ENCODE data around the gene ABCA9.
"Not testable (repeated sequence)": the region's sequence is repeated elsewhere in the genome, so short reads cannot be mapped to it uniquely, and the experiment has no call there.

Gene ABCA9

DNA sequence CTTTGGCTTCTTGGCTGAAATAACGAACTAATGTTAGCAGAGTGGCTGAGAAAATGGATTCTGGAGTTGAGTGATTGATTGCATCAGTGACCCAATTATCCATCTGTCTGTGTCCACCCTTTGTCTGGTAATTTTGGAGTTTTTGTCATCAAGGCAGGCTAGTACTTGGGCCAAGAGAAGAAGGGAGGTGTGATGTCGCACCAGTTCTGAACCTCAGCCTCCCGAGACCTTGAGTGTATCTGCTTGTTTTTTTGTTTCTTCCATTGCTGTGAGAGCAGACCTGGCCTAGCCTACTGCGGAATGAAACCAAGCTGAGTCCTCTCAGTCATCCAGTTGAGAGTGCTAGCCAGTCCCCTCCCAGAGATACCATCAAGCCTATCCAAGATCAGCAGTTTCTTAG is 110.0 kb downstream of the ABCA9 start:
- Histone ChIP-seq H4K12ac (ENCODE audit: low read depth, low read length) (no peak overlapping the region), H4K91ac (ENCODE audit: low read depth, low read length) (no peak overlapping the region), H3K4ac (ENCODE audit: low read depth, low read length) (no peak overlapping the region), H2AFZ (ENCODE audit: insufficient read depth, low read length, poor library complexity) (no peak overlapping the region), H3K27me3 (ENCODE audit: insufficient read depth, low read length) (no peaks in the 10 kb centered on the region), H3K79me1 (ENCODE audit: low read length) (no peaks in the 10 kb centered on the region), H3K9ac (ENCODE audit: low read length) (no peak overlapping the region), H2BK120ac (ENCODE audit: insufficient read depth, low read length, poor library complexity) (no peak overlapping the region), H3K4me3 (ENCODE audit: low read depth, low read length) (no peak overlapping the region), H3K4me2 (ENCODE audit: low read length) (no peak overlapping the region), H3K18ac (ENCODE audit: low read length) (no peak overlapping the region), H2BK5ac (ENCODE audit: low read depth, low read length, poor library complexity) (no peak overlapping the region), H3K23ac (ENCODE audit: low read length) (no peak overlapping the region), H4K8ac (ENCODE audit: low read depth, low read length) (no peak overlapping the region), H3K79me2 (ENCODE audit: control insufficient read depth, insufficient read depth, low read length, poor library complexity) (no peaks in the 10 kb centered on the region), H3K27ac (ENCODE audit: low read depth, low read length) (no peak overlapping the region), H3K9me3 (ENCODE audit: insufficient read depth, low read depth, low read length) (no peaks in the 10 kb centered on the region), H3K14ac (ENCODE audit: low read length) (no peak overlapping the region), H2BK12ac (ENCODE audit: low read length) (no peak overlapping the region), H3K36me3 (ENCODE audit: control insufficient read depth in 1 of 2, insufficient read depth in 2 of 2, low read length in 2 of 2) (no peaks in the 10 kb centered on the region), H3K4me1 (ENCODE audit: control insufficient read depth in 1 of 2, insufficient read depth in 2 of 2, low read length in 2 of 2) (no peaks in the 10 kb centered on the region), H2AK5ac (ENCODE audit: low read length) (no peak overlapping the region)
- no peak for DNase-seq
- no CpG with 5 or more reads among the region's 4 CpGs for WGBS (ENCODE audit: extremely low coverage, insufficient coverage, insufficient read length)

DNA sequence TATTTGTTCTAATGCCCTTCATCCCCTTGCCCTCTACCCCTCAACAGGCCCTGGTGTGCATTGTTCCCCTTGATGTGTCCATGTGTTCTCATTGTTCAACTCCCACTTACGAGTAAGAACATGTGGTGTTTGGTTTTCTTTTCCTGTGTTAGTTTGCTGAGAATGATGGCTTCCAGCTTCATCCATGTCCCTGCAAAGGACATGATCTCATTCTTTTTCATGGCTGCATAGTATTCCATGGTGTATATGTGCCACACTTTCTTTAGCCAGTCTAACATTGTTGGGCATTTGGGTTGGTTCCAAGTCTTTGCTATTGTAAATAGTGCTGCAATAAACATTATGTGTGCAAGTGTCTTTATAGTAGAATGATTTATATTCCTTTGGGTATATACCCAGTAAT is 112.9 kb downstream of the ABCA9 start:
- WGBS (ENCODE audit: extremely low coverage, insufficient coverage, insufficient read length): no CpG with 5 or more reads among the region's 1 CpG

DNA sequence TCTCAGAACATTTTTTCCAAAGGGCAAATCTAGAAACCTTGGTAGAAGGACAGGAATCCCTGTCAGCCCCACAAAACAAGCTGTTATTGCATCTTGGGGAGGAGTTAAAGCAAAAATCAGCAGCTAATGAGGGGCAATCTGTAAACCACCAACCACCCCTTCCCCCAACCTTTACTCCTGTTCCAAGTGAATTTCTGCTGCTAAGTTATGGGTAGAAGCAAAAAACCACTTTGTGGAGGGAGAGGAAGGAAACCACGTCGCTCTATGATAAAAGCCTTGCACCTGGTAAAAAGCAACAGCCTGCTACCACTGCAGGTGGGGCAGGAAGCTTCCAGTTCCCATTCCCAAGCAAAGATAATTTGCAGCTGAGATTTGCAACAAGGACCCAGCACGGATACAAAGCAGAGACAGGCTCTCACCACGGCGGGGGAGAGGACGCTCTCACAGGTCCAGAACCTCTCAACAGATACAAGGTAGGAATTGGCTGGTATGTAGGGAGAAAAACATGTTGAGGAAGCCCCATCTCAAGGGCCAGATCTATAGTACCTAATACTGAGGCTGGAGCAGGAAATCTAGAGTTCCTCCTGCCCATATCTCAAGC is 116.2 kb downstream of the ABCA9 start:
- no peak overlapping the region for H3K4me2 ChIP-seq (ENCODE audit: low read length)
- H2BK120ac ChIP-seq (ENCODE audit: insufficient read depth, low read length, poor library complexity): no peak overlapping the region
- no peaks in the 10 kb centered on the region for H3K79me1 ChIP-seq (ENCODE audit: low read length)
- H3K4me1 ChIP-seq (ENCODE audit: control insufficient read depth in 1 of 2, insufficient read depth in 2 of 2, low read length in 2 of 2): no peaks in the 10 kb centered on the region
- no peaks in the 10 kb centered on the region for H3K36me3 ChIP-seq (ENCODE audit: control insufficient read depth in 1 of 2, insufficient read depth in 2 of 2, low read length in 2 of 2)
- H4K12ac ChIP-seq (ENCODE audit: low read depth, low read length): no peak overlapping the region
- H4K91ac ChIP-seq (ENCODE audit: low read depth, low read length): no peak overlapping the region
- no peaks in the 10 kb centered on the region for H3K27me3 ChIP-seq (ENCODE audit: insufficient read depth, low read length)
- H3K18ac ChIP-seq (ENCODE audit: low read length): no peak overlapping the region
- no peak overlapping the region for H3K23ac ChIP-seq (ENCODE audit: low read length)
- no CpG with 5 or more reads among the region's 6 CpGs for WGBS (ENCODE audit: extremely low coverage, insufficient coverage, insufficient read length)
- no peak overlapping the region for H2BK5ac ChIP-seq (ENCODE audit: low read depth, low read length, poor library complexity)
- no peak overlapping the region for H3K4ac ChIP-seq (ENCODE audit: low read depth, low read length)
- H4K8ac ChIP-seq (ENCODE audit: low read depth, low read length): no peak overlapping the region
- no peak overlapping the region for H3K4me3 ChIP-seq (ENCODE audit: low read depth, low read length)
- no peak overlapping the region for H2AK5ac ChIP-seq (ENCODE audit: low read length)
- no peaks in the 10 kb centered on the region for H3K79me2 ChIP-seq (ENCODE audit: control insufficient read depth, insufficient read depth, low read length, poor library complexity)
- H3K9me3 ChIP-seq (ENCODE audit: insufficient read depth, low read depth, low read length): no peaks in the 10 kb centered on the region
- no peak overlapping the region for H3K14ac ChIP-seq (ENCODE audit: low read length)
- no peak overlapping the region for H2BK12ac ChIP-seq (ENCODE audit: low read length)
- H2AFZ ChIP-seq (ENCODE audit: insufficient read depth, low read length, poor library complexity): no peak overlapping the region
- DNase-seq: no peak
- no peak overlapping the region for H3K9ac ChIP-seq (ENCODE audit: low read length)
- no peak overlapping the region for H3K27ac ChIP-seq (ENCODE audit: low read depth, low read length)

More for the DNA sequence above, 112.9 kb downstream of the ABCA9 start:
- H2AFZ ChIP-seq (ENCODE audit: insufficient read depth, low read length, poor library complexity); H2AK5ac ChIP-seq (ENCODE audit: low read length); H3K4me2 ChIP-seq (ENCODE audit: low read length); H2BK120ac ChIP-seq (ENCODE audit: insufficient read depth, low read length, poor library complexity); H4K8ac ChIP-seq (ENCODE audit: low read depth, low read length); H3K27me3 ChIP-seq (ENCODE audit: insufficient read depth, low read length); H4K12ac ChIP-seq (ENCODE audit: low read depth, low read length); H3K9me3 ChIP-seq (ENCODE audit: insufficient read depth, low read depth, low read length); H3K23ac ChIP-seq (ENCODE audit: low read length); H3K79me1 ChIP-seq (ENCODE audit: low read length); H3K18ac ChIP-seq (ENCODE audit: low read length); H3K4ac ChIP-seq (ENCODE audit: low read depth, low read length); H3K4me1 ChIP-seq (ENCODE audit: control insufficient read depth in 1 of 2, insufficient read depth in 2 of 2, low read length in 2 of 2); H3K27ac ChIP-seq (ENCODE audit: low read depth, low read length); DNase-seq; H4K91ac ChIP-seq (ENCODE audit: low read depth, low read length); H3K4me3 ChIP-seq (ENCODE audit: low read depth, low read length); H3K36me3 ChIP-seq (ENCODE audit: control insufficient read depth in 1 of 2, insufficient read depth in 2 of 2, low read length in 2 of 2); H2BK12ac ChIP-seq (ENCODE audit: low read length); H3K79me2 ChIP-seq (ENCODE audit: control insufficient read depth, insufficient read depth, low read length, poor library complexity); H3K14ac ChIP-seq (ENCODE audit: low read length); H2BK5ac ChIP-seq (ENCODE audit: low read depth, low read length, poor library complexity): not testable (repeated sequence)
- peak overlapping the region; percentile 40 for H3K9ac ChIP-seq (ENCODE audit: low read length)

DNA sequence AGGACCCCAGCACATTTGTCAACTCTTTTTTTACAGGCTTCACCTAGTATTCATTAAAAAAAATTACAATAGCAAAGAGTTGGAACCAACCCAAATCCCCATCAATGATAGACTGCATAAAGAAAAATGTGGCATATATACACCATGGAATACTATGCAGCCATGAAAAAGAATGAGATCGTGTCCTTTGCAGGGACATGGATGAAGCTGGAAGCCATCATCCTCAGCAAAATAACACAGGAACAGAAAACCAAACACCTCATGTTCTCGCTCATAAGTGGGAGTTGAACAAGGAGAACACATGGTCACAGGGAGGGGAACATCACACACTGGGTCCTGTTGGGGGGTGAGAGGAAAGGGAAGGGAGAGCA is 116.9 kb downstream of the ABCA9 start:
- H3K9ac ChIP-seq (ENCODE audit: low read length); H3K18ac ChIP-seq (ENCODE audit: low read length); H4K91ac ChIP-seq (ENCODE audit: low read depth, low read length); H3K79me1 ChIP-seq (ENCODE audit: low read length); H4K8ac ChIP-seq (ENCODE audit: low read depth, low read length); H3K4me3 ChIP-seq (ENCODE audit: low read depth, low read length); H3K14ac ChIP-seq (ENCODE audit: low read length); H3K27me3 ChIP-seq (ENCODE audit: insufficient read depth, low read length); H3K36me3 ChIP-seq (ENCODE audit: control insufficient read depth in 1 of 2, insufficient read depth in 2 of 2, low read length in 2 of 2); H3K4me2 ChIP-seq (ENCODE audit: low read length); H2BK120ac ChIP-seq (ENCODE audit: insufficient read depth, low read length, poor library complexity); H2BK5ac ChIP-seq (ENCODE audit: low read depth, low read length, poor library complexity); H3K9me3 ChIP-seq (ENCODE audit: insufficient read depth, low read depth, low read length); DNase-seq; H3K23ac ChIP-seq (ENCODE audit: low read length); H3K79me2 ChIP-seq (ENCODE audit: control insufficient read depth, insufficient read depth, low read length, poor library complexity); H3K27ac ChIP-seq (ENCODE audit: low read depth, low read length); H3K4me1 ChIP-seq (ENCODE audit: control insufficient read depth in 1 of 2, insufficient read depth in 2 of 2, low read length in 2 of 2); H2AK5ac ChIP-seq (ENCODE audit: low read length); H3K4ac ChIP-seq (ENCODE audit: low read depth, low read length); H4K12ac ChIP-seq (ENCODE audit: low read depth, low read length); H2BK12ac ChIP-seq (ENCODE audit: low read length); H2AFZ ChIP-seq (ENCODE audit: insufficient read depth, low read length, poor library complexity): not testable (repeated sequence)
- WGBS (ENCODE audit: extremely low coverage, insufficient coverage, insufficient read length): no CpG with 5 or more reads among the region's 2 CpGs
